ENCODE data around the gene STAMBPL1. TPM values are rescaled to one million over a fixed set of nuclear protein-coding genes. Genes with fewer than 3 reads are reported as not detected.

The STAMBPL1 gene
- total and polyA plus RNA-seq, 11 donors: 1.0 to 6.3 (median 3.3) TPM

DNA sequence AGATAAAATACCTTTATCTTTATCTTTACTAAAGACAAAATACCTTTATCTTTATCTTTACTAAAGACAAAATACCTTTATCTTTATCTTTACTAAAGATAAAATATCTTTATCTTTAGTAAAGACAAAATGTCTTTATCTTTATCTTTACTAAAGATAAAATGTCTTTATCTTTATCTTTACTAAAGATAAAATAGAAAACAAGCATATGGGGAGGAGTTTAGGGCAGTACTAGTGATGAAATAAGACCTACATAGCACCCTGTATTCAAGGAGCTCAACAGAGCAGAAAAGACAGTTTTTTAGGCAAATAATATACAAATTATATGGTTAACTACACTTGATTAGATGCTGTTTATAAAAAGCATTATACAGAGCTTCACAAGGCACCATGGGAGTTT, 47.7 kb upstream of the STAMBPL1 start:
- no peak for TF ChIP-seq POLR2A (IDR thresholded peaks at IDR 0.05)
- TF ChIP-seq, protein P1, sequence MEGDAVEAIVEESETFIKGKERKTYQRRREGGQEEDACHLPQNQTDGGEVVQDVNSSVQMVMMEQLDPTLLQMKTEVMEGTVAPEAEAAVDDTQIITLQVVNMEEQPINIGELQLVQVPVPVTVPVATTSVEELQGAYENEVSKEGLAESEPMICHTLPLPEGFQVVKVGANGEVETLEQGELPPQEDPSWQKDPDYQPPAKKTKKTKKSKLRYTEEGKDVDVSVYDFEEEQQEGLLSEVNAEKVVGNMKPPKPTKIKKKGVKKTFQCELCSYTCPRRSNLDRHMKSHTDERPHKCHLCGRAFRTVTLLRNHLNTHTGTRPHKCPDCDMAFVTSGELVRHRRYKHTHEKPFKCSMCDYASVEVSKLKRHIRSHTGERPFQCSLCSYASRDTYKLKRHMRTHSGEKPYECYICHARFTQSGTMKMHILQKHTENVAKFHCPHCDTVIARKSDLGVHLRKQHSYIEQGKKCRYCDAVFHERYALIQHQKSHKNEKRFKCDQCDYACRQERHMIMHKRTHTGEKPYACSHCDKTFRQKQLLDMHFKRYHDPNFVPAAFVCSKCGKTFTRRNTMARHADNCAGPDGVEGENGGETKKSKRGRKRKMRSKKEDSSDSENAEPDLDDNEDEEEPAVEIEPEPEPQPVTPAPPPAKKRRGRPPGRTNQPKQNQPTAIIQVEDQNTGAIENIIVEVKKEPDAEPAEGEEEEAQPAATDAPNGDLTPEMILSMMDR (IDR thresholded peaks at IDR 0.05): no peak
- Histone ChIP-seq H3K27ac (no peak overlapping the region), H3K9me3 (no peaks in the 10 kb centered on the region), H3K36me3 (no peaks in the 10 kb centered on the region), H3K4me1 (peaks cover 0 to 31% (median 0%) of the 10 kb centered on the region in 12 donors), H3K27me3 (peaks cover 0 to 2% (median 0%) of the 10 kb centered on the region in 9 donors), H3K4me3 (no peak overlapping the region)
- intact Hi-C loops (cut with DNase I): loop anchor here in 1 of 10 donors (5.0 kb wide), 1 partner anchor 155 kb away; no protein-coding TSS in a partner anchor
- DNase-seq: no peak
- ATAC-seq: no peak

DNA sequence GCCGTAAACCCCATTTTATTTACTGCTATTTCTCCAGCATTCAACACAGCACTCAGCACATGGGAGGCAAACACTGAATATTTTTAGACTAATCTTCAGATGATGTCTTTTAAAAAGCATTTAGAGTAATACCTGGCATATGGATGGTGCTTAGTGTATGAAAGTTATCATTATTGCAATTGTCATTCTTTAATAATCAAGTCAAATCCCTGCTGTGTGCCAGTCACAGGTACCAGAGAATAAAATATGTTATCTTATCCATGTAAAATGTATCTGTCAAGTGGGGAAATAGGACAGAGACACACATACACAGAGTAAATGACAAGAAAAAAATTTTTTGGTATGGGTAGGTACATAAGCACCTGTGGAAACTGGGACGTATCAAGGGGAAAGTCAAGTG, 46.9 kb upstream of the STAMBPL1 start:
- DNase-seq: no peak
- TF ChIP-seq, protein P1 (IDR thresholded peaks at IDR 0.05): no peak
- TF ChIP-seq POLR2A (IDR thresholded peaks at IDR 0.05): no peak
- Histone ChIP-seq H3K36me3 (no peaks in the 10 kb centered on the region), H3K9me3 (no peaks in the 10 kb centered on the region), H3K27me3 (peaks cover 0 to 2% (median 0%) of the 10 kb centered on the region in 9 donors), H3K27ac (peak overlapping the region in 1 of 12 donors; percentile 25), H3K4me3 (no peak overlapping the region), H3K4me1 (peaks cover 0 to 31% (median 0%) of the 10 kb centered on the region in 12 donors)
- intact Hi-C loops (cut with DNase I): loop anchor here in 2 of 10 donors (1.0 to 5.0 kb wide), 2 partner anchors 99 to 154 kb away; no protein-coding TSS in a partner anchor
- ATAC-seq: no peak
- WGBS, 4 donors: 93 to 97% (median 96%) methylated on average over 2 of the region's 2 CpGs

DNA sequence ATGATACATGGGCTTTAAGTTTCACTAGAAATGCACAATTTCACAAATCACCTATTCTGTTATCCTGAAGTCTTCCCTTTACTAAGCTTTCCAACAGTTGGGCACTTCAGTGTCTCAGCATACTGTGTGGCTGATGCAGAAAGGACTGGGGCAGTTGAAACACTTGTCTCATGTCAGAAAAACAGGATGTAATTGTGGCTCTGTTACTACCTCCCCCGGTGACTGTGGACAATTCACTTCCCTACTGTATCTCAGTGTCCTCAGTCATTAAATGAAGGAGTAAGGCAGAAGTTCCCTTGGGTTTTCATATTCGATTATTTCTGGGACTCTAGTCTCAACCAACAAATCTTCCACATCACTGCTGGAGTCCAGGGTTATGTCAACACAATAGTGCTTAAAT, 46.3 kb upstream of the STAMBPL1 start:
- Histone ChIP-seq H3K4me3 (no peak overlapping the region), H3K27me3 (peaks cover 0 to 2% (median 0%) of the 10 kb centered on the region in 9 donors), H3K27ac (peak overlapping the region in 1 of 12 donors; percentile 25), H3K4me1 (peaks cover 0 to 31% (median 0%) of the 10 kb centered on the region in 12 donors), H3K9me3 (no peaks in the 10 kb centered on the region), H3K36me3 (no peaks in the 10 kb centered on the region)
- WGBS, 4 donors: 39 to 60% (median 48%) methylated on average over 2 of the region's 2 CpGs
- TF ChIP-seq, protein P1 (IDR thresholded peaks at IDR 0.05): no peak
- no peak for TF ChIP-seq POLR2A (IDR thresholded peaks at IDR 0.05)
- intact Hi-C loops (cut with DNase I): loop anchor here in 6 of 10 donors (1.0 to 5.0 kb wide), 6 partner anchors 47 to 155 kb away; partner anchors contain the start of gene STAMBPL1 (in 1 of the 6)
- peak in 2 of 4 donors; percentile 41 to 52 for ATAC-seq
- DNase-seq: no peak

DNA sequence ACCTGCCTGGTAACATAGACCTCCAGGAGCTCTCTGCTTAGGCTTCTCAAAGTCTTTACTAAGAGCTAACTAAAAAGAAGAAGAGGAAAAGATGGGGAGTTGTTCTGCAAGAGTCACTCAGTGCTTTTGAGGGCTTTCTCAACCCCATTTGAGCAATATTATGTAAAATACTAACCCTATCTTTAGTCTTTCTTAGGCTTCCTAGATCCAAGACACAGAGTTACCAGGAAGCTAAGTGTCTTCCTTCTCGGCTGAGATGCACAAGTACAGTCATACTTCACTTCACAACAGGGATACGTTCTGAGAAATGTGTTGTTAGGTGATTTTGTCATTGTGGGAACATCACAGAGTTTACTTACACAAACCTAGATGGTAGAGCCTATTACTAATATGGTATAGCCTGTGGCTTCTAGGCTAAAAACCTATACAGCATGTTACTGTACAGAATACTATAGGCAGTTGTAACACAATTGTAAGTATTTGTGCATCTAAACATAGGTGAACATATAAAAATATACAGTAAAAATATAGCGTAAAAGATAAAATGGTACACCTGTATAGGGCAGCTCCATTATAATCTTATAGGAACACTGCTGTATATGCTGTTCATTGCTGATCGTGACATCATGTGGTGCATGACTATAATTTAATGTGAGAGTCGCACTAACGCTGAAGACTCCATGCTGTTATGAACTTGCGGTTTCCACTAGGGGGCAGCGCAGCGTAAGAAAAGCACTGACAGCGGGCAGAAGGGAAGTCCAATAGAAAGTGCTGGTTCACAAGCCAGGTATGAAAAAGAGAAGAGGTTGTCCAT, 44.7 kb upstream of the STAMBPL1 start:
- ATAC-seq (peak; percentile 81 to 97 (median 95)), DNase-seq (peak; percentile 81 to 91 (median 84))
- Histone ChIP-seq H3K27ac (peak overlapping the region in 1 of 12 donors; percentile 2), H3K27me3 (no peaks in the 10 kb centered on the region), H3K36me3 (no peaks in the 10 kb centered on the region), H3K4me1 (peaks cover 0 to 31% (median 0%) of the 10 kb centered on the region in 12 donors), H3K9me3 (no peaks in the 10 kb centered on the region), H3K4me3 (no peak overlapping the region)
- WGBS, 4 donors: 19 to 20% (median 19%) methylated on average over 10 of the region's 10 CpGs
- intact Hi-C loops (cut with DNase I): loop anchor here in 9 of 10 donors (1.0 to 5.0 kb wide), 12 partner anchors 42 to 387 kb away; partner anchors contain the start of gene STAMBPL1 (in 3 of the 9)
- TF ChIP-seq POLR2A (IDR thresholded peaks at IDR 0.05): no peak
- TF ChIP-seq, protein P1 (IDR thresholded peaks at IDR 0.05): peak; percentile 79 to 95 (median 86)

Measured in heart left ventricle (tissue), 16 donors.